Stimulated activated CD8-positive, alpha-beta memory T cell treated with anti-CD3 and anti-CD28 coated beads, Interleukin-4, amount 100 ng/mL, for 24 hours (primary cell): ENCODE data around the gene TBC1D9B.
"Not testable (repeated sequence)": the region's sequence is repeated elsewhere in the genome, so short reads cannot be mapped to it uniquely, and the experiment has no call there.

Experiments used
- DNase-seq: peaks from one replicate; pipeline ENCODE4 v3.0.0-alpha.2; 2020; ENCODE audit warnings: low read depth

TBC1D9B gene

DNA sequence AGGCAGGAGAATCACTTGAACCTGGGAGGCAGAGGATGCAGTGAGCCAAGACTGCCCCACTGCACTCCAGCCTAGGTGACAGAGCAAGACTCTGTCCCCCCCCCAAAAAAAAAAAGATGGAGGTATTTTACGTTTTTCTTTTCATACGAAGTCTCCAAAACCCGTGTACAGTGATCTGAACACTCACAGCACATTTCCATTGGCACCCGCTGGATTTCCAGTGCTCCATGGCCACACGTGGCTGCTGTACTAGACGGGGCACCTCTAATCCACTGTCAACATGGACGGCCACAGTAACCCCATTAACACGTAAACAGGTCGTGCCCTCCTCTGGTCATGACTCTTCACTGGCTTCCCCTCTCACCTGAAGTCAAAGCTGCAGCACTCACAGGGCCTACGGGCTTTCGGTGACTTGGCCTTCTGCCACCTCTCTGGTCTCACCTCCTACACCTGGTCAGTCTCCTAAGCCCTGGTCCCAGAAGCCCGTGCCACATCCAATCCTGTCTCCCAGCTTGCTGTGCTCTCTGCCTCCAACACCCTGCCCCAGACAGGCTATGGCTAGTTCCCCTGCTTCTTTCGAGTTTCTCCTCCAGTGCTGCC, 22.1 kb downstream of the TBC1D9B start:
- DNase-seq = no peak

DNA sequence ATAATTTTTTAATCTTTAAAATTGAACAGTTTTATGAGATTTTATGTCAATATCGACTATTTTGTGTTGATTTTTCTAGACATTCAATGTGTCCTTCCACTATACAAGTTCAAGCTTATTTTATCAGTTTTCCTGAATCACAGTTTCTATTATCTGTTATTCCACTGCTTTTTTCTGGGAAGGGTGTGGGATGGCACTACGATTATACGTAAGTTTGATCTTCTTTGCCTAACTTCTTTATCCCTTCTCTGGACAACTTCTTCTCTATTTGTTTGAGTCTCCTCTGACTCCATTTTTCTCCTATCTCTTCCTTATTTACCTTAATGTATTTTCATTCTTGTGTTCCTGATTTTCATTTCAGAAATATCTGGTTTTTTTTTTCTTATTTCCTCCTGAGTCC, 24.5 kb downstream of the TBC1D9B start:
- DNase-seq = no peak

DNA sequence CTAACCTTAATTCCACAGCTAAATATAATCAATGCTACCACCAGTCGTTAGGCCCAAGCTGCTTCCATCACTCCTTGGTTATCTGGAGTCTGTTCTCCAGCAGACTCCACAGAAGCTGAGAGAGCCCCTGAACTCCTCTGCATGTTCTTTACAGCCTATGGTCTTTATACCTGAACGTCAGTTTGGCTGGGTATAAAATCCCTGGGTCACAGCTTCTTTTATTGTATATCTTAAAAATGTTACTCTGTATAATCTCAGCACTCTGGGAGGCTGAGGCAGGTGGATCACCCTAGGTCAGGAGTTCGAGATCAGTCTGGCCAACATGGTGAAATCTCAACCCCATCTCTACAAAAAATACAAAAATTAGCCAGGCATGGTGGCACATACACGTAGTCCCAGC, 25.4 kb downstream of the TBC1D9B start:
- DNase-seq = no peak

DNA sequence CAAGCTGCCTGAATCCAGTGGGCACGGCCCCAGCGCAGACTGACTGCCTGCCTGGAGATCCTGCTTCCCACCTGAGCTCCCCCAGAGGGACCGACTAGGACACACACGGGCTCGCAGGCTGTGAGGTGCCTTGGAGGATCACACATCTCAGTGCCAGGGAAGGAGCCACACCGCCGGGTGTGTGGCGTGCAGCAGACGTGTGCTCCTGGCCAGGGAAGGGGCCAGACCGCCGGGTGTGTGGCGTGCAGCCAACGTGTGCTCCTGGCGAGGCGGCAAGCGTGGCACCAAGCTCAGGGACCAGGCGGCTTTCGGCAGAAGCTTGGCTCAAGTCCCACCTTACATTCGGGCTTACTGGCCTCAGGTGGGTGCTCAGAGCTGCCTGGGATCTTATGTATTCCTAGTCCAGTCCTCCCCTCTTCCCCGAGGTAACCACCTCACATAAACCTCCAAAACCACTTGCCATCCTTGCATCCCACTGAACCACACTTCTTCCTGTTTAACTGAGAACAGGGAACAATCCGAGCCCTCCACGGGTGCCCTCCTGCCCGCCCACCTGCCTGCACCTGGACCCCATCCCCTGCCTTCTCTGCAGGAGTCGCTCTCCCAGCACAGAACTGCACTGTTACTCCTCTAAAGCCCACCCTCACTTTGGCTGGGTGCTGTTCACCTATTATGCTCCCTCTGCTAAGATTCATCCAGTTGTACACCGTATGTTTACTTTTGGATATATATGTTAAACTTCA, 26.7 kb downstream of the TBC1D9B start:
- DNase-seq = no peak

GRCh38 chr5:179880066-179880650, 27.5 kb downstream of the TBC1D9B start:
- no peak for DNase-seq

- no peak for DNase-seq
Observed at GRCh38 chr5:179879690-179880010, 28.0 kb downstream of the TBC1D9B start.

GRCh38 chr5:179879003-179879689, 28.6 kb downstream of the TBC1D9B start:
- no peak for DNase-seq

DNA sequence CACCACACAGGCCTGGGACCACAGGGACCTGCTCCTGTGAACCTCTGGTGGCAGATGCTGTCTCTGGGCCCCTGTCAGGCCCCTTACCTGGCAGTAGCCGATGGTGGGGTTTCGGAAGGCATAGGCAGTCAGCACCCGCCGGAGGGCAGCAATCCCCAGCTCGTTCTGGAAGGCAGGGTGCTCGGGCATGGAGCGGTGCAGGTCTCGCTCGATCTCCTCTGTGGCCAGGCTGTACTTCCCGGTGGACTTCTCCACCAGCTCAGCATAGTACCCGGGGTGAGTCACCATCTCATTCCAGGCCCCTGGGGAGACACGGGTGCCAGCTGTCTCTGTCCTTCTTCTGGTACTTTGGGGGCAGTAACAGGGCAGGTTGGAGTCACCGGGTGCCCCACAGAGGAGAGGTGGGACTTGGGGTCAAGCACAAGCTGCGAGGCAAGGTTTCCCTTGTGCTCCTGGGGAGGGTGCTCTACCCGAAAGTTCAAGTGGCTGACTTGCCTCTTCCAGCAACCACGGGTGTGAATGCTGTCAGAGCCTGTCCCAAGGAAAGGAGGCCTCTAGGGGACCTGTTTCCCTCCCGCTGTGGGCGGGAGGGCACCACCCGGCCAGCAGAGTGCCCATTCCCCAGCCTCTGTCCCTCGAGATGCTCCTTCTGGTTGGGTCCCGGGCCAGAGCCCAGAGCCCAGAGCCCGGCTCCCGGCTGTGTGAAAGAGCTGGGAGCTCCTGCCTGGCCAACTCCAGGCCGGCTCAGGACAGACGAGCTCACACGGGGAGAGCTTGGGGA, 29.3 kb downstream of the TBC1D9B start:
- no peak for DNase-seq

DNA sequence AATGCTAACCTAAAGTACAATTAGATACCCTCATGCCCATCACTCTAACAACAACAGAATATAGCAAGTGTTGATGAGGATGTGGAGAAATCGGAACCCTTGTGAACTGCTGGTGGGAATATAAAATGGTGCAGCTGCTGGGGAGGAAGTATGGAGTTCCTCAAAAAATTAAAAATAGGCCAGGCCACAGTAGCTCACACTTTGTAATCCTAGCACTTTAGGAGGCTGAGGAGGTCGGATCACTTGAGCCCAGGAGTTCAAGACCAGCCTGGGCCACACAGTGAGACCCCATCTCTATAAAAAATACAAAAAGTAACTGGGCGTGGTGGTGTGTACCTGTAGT, 31.1 kb downstream of the TBC1D9B start:
- no peak for DNase-seq

DNA sequence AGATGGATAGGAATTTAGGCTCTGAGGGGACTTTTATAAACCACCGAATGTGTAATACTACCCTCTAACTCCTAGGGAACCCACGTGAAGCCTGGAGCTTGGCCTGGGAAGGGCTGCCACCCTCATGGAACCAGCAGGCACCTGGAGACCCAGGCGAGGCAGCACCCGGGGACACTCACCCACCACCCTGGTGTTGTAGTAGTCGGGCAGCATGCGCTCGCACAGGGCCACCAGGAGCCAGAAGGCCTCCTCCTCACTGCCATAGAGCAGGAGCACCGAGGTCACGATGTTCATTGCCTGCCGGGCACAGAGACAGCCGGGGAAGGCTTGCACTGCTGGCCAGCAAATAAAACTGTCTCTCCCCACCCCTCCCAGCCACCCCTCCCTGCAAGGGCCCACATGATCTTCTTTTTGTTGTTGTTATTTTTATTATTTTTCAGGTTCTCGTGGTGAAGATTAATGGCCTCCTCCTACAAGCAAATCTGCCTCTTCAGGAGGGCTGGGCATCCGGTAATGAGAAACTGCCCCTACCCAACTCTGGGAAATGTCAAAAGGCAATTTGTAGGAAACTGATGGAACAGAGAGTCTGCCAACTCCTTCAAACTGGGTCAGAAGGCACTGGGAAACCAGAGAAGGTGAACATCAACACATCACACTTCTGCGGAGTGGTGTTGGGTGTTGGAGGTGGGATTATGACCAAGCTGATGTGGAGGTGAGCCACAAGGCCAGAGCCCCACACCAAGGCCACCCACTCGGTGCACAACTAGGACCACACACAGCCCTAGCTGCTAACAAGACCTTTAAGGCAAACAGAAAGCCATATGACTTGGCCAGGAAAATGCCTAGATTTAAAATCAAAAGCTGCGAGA, 31.7 kb downstream of the TBC1D9B start:
- no peak for DNase-seq

DNA sequence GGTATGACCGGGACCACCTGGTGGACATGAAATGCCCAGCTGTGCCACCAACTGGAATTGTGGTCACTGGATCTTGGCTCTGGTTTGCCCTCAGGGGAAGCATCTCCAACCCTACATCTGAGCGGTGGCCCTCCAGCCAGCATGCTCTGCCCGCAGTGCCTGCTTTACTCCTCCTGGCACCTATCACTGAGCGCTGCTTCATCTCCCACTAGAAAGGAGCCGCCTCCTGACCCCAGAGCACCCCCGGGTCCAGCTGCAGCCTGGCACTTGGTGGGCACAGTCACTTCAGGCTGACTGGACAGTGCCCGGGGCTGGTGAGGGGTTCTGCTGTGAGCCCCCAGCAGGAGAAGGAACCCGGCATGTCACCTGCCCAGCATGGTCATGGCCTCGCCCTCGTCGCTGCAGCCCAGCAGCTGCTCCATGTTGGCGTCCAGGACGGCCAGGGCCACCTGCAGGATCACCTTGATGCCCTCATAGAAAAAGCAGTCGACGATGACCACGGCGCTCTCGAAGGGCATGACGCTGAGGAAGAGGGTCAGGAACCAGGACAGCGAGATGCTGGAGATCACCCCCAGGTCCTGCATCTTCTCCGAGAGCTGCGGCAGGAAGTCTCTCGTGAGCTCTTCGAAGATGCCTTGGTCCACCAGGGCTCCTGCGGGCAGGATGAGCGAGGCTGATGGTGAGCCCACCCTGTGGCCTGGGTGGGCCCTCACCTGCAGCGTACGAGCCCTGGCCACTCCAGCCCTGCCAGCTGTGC, 33.0 kb downstream of the TBC1D9B start:
- no peak for DNase-seq

GRCh38 chr5:179874136-179874535, 33.6 kb downstream of the TBC1D9B start:
- DNase-seq = no peak

DNA sequence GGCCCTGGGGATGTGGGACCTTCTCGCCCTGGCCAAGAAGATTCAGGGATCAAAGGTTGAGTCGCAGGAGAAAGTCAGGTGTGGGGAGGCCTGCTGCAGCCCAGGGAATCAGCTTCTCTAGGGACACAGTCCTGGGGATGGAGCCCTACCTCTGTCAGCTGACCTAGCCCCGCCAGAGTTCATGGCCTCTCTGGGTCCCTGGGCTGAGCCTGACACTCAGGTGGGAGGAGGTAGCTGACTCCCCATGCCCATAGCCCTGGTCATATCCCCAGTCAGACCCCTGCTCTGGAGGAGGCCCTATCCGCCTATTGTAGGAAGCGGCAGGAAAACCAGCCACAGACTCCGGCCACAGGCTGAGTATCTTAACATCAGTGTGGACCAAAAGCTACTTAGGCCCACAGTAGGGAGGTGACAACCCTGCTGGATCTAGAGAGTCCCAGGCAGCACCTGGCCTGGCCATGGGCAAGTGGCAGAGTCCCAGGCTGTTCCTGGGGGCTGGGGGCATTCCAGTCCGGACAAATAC, 34.0 kb downstream of the TBC1D9B start:
- DNase-seq = no peak

GRCh38 chr5:179872828-179873575, 34.7 kb downstream of the TBC1D9B start:
- DNase-seq = no peak

DNA sequence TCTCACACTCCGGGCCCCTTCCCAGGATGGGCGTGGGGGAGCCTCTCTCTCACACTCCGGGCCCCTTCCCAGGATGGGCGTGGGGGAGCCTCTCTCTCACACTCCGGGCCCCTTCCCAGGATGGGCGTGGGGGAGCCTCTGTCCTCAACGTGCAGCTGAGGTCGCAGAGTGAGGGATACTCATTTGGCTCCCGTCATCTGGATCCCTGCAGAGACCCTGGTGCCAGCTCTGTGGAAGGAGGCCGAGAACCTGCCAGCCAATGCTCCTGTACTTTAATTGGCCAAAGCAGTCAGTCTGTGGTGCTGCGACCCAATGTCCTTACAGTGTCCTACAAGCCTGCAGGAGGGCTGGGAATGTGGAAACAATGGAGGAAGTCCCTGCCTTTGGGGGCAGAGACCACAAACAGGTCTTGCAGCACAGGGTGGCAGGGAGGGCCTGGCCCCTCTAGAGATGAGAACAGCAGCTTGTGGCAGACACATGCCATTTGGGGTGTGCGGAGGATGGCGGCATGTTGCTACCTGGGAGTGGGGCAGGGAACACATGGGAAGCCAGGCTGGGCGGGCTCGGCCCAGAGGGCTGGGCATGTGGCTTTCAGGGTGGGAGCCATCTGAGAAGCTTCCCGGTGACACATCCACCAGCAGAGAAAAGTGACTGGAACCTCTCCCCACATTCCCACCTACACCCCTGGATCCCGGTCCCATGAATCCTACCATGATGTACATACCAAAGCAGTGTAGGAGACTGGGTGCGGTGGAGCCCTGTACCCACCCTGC, 35.5 kb downstream of the TBC1D9B start:
- no peak for DNase-seq

- not testable (repeated sequence) for DNase-seq
Observed at GRCh38 chr5:179871533-179871932, 36.2 kb downstream of the TBC1D9B start.

DNA sequence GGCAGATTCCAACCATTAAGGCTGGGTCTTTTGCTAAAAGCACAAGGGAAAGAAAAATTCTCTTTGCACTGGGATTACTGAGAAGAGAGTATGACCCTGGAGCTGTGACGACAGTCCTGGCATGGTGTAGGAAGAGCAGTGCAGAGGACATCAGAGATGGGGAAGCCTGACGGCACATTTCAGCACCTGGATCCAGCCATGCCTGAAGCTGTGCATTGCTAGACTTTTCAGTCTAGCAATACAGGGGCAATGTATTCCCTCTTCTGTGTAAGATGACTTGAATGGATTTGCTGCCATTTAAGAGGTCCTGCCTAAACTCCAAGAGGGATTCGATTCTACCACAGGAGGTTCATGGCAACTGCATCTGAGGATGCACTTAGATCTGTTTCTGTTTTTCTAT, 36.7 kb downstream of the TBC1D9B start:
- no peak for DNase-seq

DNA sequence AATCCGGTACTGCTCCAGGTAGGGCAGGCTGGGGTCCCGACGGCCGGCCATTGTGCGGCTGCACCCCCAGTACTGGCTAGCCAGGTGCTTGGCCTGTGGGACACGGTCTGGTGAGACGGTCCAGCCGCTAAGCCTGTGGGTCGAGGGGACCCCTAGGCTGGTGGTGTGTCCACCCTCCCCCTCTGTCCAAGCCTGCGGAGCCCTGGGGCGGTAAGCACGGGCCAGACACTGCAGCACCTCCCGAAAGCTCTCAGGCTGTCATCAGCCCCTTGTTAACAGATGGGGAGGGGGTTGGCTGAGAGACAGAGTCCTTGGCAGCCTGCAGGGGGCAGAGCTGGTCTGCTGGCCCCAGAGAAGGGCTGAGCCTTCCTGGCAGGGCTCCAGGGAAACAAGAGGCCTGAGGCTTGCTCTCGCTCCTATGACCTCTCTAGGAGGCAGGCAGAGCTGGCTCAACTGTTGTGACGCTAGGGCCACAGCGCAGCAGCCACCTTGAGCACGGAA, 37.2 kb downstream of the TBC1D9B start:
- DNase-seq = no peak
